NB4 (cell line): Measurements from ENCODE around the gene CAST.

ENCODE experiments used
- CTCF ChIP-seq: IDR thresholded peaks from one replicate; pipeline ENCODE4 v1.5.1; 2012; ENCODE audit warnings: low read depth, low read length
- MAX ChIP-seq: IDR thresholded peaks from 2 replicates; pipeline ENCODE4 v1.6.1; 2011; ENCODE audit warnings: low read depth, low read length
- MYC ChIP-seq: IDR thresholded peaks from 2 replicates; pipeline ENCODE4 v1.6.1; 2011; ENCODE audit warnings: low read depth, low read length
- POLR2A ChIP-seq: IDR thresholded peaks from 2 replicates; pipeline ENCODE4 v1.6.1; 2011; ENCODE audit warnings: mild to moderate bottlenecking; ENCODE audit not compliant: insufficient read length; ENCODE audit errors: extremely low read depth

GRCh38 chr5:96716716-96717115, 54.5 kb downstream of the CAST start:
- TF ChIP-seq CTCF (no peak), MAX (no peak), POLR2A (no peak), MYC (no peak)
